HepG2 (cell line): Measurements from ENCODE around the gene RALY. TPM values are rescaled to one million over a fixed set of nuclear protein-coding genes. Genes with fewer than 3 reads are reported as not detected.

Experiments used
- ATAC-seq: fragments of 200-7000 bp; cut with Tn5 transposase; 3 replicates; pipeline ENCODE4 v1.9.1; 2020; ENCODE audit warnings: mild to moderate bottlenecking, moderate library complexity
- BruUV-seq: library from RNA; stranded (reverse); fragments of 400-500 nt; replicated peaks from 2 replicates; lab custom pipeline; 2021; lab: Mats Ljungman, UMichigan
- CTCF ChIA-PET: fragments of 300-600 bp; formaldehyde crosslinking; extraction: SDS; loops from one replicate; lab custom pipeline; 2021; ENCODE audit warnings: low total read pairs, inconsistent platforms, low intra/inter-chr PET ratio; lab: Yijun Ruan, JAX
- POLR2A ChIA-PET: fragments of 350-600 bp; sonication (Branson Sonifier 250); formaldehyde crosslinking; loops from one replicate; lab custom pipeline; 2020; ENCODE audit warnings: antibody characterized with exemption, inconsistent platforms; lab: Yijun Ruan, JAX
- DNase-seq: peaks from one replicate; pipeline ENCODE4 v3.0.0-alpha.2; 2015; ENCODE audit warnings: low spot score
- FAIRE-seq: peaks from 3 replicates; lab custom pipeline; 2011; peaks lifted over from hg19 to GRCh38; lab: Jason Lieb, UNC
- H2AFZ ChIP-seq: one replicate; pipeline ENCODE4 v1.6.1; 2011; ENCODE audit warnings: low read length, inconsistent platforms
- H3K27ac ChIP-seq: fragments of 300-600 bp; 3 replicates; pipeline ENCODE4 v1.8.0; 2011; ENCODE audit warnings: mixed run types, mild to moderate bottlenecking, mixed read lengths, low read length, inconsistent platforms; ENCODE audit not compliant: insufficient read depth; ENCODE audit errors: extremely low read length
- H3K27me3 ChIP-seq, 2 experiments: fragments of 200-600 bp in 1 of 2; 2 replicates in 1 of 2; 3 replicates in 1 of 2; pipeline versions ENCODE4 v1.6.0 to v1.8.0; 2011; ENCODE audit warnings: low read length in 2 of 2, mild to moderate bottlenecking in 2 of 2, moderate library complexity in 2 of 2, inconsistent platforms in 1 of 2; ENCODE audit not compliant: insufficient read depth in 2 of 2, control insufficient read depth in 1 of 2
- H3K36me3 ChIP-seq, 2 experiments: fragments of 200-600 bp in 1 of 2; replicated peaks in 1 of 2; 2 replicates in 1 of 2; 3 replicates in 1 of 2; pipeline versions ENCODE4 v1.5.1 to v1.8.0; 2011; ENCODE audit warnings: low read length in 2 of 2, inconsistent platforms in 1 of 2; ENCODE audit not compliant: insufficient read depth in 2 of 2, control insufficient read depth in 1 of 2
- H3K4me1 ChIP-seq: 2 replicates; pipeline ENCODE4 v1.5.1; 2012; ENCODE audit warnings: low read length, inconsistent platforms; ENCODE audit not compliant: insufficient read depth
- H3K4me2 ChIP-seq: 2 replicates; pipeline ENCODE4 v1.6.0; 2011; ENCODE audit warnings: low read depth, low read length, inconsistent platforms
- H3K4me3 ChIP-seq, 3 experiments: fragments of 200-600 bp in 1 of 3; sonication (generic), shearing (Covaris generic) in 1 of 3; replicated peaks in 1 of 3; 2 replicates each; pipeline ENCODE4 v1.5.1; 2011 to 2016; ENCODE audit warnings: low read length in 3 of 3, inconsistent platforms in 2 of 3, low read depth in 2 of 3, mild to moderate bottlenecking in 2 of 3, control low read depth in 1 of 3, mixed read lengths in 1 of 3; ENCODE audit not compliant: insufficient read depth in 1 of 3
- H3K79me2 ChIP-seq: one replicate; pipeline ENCODE4 v1.6.1; 2011; ENCODE audit warnings: low read length, inconsistent platforms; ENCODE audit not compliant: insufficient read depth
- H3K9ac ChIP-seq: 2 replicates; pipeline ENCODE4 v1.6.0; 2011; ENCODE audit warnings: mild to moderate bottlenecking, low read depth, low read length, inconsistent platforms; ENCODE audit not compliant: insufficient read depth
- H3K9me3 ChIP-seq: 2 replicates; pipeline ENCODE4 v1.5.1; 2012; ENCODE audit warnings: mild to moderate bottlenecking, low read length
- H4K20me1 ChIP-seq: 2 replicates; pipeline ENCODE4 v1.6.0; 2011; ENCODE audit warnings: inconsistent platforms, mild to moderate bottlenecking, low read length, moderate library complexity; ENCODE audit not compliant: insufficient read depth
- EEA1 ChIP-seq: sonication (generic); formaldehyde crosslinking; IDR thresholded peaks from 2 replicates; pipeline ENCODE4 v1.5.1; 2020; ENCODE audit warnings: mild to moderate bottlenecking, missing genetic modification reagents, borderline replicate concordance
- FOXA3 ChIP-seq: IDR thresholded peaks from 2 replicates; pipeline ENCODE4 v1.6.1; 2016; ENCODE audit warnings: missing genetic modification reagents, missing compliant biosample characterization
- HNF1B ChIP-seq: sonication (generic); formaldehyde crosslinking; IDR thresholded peaks from 2 replicates; pipeline ENCODE4 v1.5.1; 2020; ENCODE audit warnings: mild to moderate bottlenecking, moderate library complexity, missing genetic modification reagents
- MYNN ChIP-seq: sonication (generic); formaldehyde crosslinking; IDR thresholded peaks from 2 replicates; pipeline ENCODE4 v1.4.0; 2020; ENCODE audit warnings: mild to moderate bottlenecking, low read depth, missing genetic modification reagents
- NR2F2 ChIP-seq: IDR thresholded peaks from 2 replicates; pipeline ENCODE4 v1.6.1; 2012; ENCODE audit warnings: low read depth, inconsistent platforms, borderline replicate concordance
- RAD21 ChIP-seq: fragments of 450-650 bp; formaldehyde crosslinking; IDR thresholded peaks from 2 replicates; pipeline ENCODE4 v1.5.0; 2020; ENCODE audit warnings: mild to moderate bottlenecking
- TBL1XR1 ChIP-seq: fragments of 150-350 bp; IDR thresholded peaks from 2 replicates; pipeline ENCODE4 v1.6.1; 2014; ENCODE audit warnings: borderline replicate concordance, low read length; ENCODE audit not compliant: partially characterized antibody
- ZFP41 ChIP-seq: sonication (generic); formaldehyde crosslinking; IDR thresholded peaks from 2 replicates; pipeline ENCODE4 v1.4.0; 2020; ENCODE audit warnings: mild to moderate bottlenecking, missing genetic modification reagents, borderline replicate concordance
- ZNF101 ChIP-seq: sonication (generic); formaldehyde crosslinking; IDR thresholded peaks from 2 replicates; pipeline ENCODE4 v1.4.0; 2020; ENCODE audit warnings: mild to moderate bottlenecking, low read depth, missing genetic modification reagents, borderline replicate concordance
- ZNF34 ChIP-seq: sonication (generic); formaldehyde crosslinking; IDR thresholded peaks from 2 replicates; pipeline ENCODE4 v1.4.0; 2020; ENCODE audit warnings: mild to moderate bottlenecking, missing genetic modification reagents, borderline replicate concordance
- ZNF513 ChIP-seq: sonication (generic); formaldehyde crosslinking; conservative IDR thresholded peaks from 2 replicates; pipeline ENCODE4 v1.5.0; 2020; ENCODE audit warnings: missing genetic modification reagents
- ZNF607 ChIP-seq: sonication (generic); formaldehyde crosslinking; IDR thresholded peaks from 2 replicates; pipeline ENCODE4 v1.5.1; 2020; ENCODE audit warnings: missing genetic modification reagents, mild to moderate bottlenecking, borderline replicate concordance
- ZNF720 ChIP-seq: sonication (generic); formaldehyde crosslinking; IDR thresholded peaks from 2 replicates; pipeline ENCODE4 v1.4.0; 2020; ENCODE audit warnings: missing genetic modification reagents
- WGBS: methylation state at CpG from one replicate; pipeline ENCODE4 v1.1.6; 2017; ENCODE audit warnings: low lambda C conversion rate; 5-methylcytosine and 5-hydroxymethylcytosine counted together
- in situ Hi-C: cut with HindIII; loops from 2 replicates; pipeline ENCODE4 v1.10.0; 2017; ENCODE audit warnings: low pct_unique_long_range_greater_than_20kb; ENCODE audit not compliant: extremely low pct_ligation_motif_present
- intact Hi-C: fragments of 100-400 bp; cut with micrococcal nuclease; formaldehyde crosslinking; loops from one replicate; pipeline ENCODE4 v1.10.0; 2022; ENCODE audit not compliant: unreplicated experiment
- polyA plus RNA-seq, 8 experiments: library from polyadenylated mRNA; depleted of rRNA in 3 of 8; stranded (reverse) in 7 of 8; unstranded in 1 of 8; fragments of >200 nt; fragmentation: Illumina TruSeq in 4 of 8; extraction: Trizol in 4 of 8; gene quantifications; 2 replicates each; pipeline versions ENCODE4 v1.2.1 to v1.2.3, GENCODE V29; 2011 to 2016; ENCODE audit warnings: low read depth in 4 of 8, missing spikeins in 1 of 8, mixed read lengths in 1 of 8; ENCODE audit not compliant: insufficient read depth in 1 of 8
- total RNA-seq, 5 experiments: library from RNA; depleted of rRNA; stranded (reverse); fragments of >200 nt; fragmentation: Illumina TruSeq; extraction: Trizol; gene quantifications; 2 replicates each; pipeline ENCODE4 v1.2.3, GENCODE V29; 2016; ENCODE audit warnings: low read depth in 1 of 5

RALY gene
- total and polyA plus RNA-seq, 2 of the 13 experiments (the other 11 are each of a cell fraction or from before 2014, with no cell fraction given): 178 to 186 TPM

- no peaks in the 10 kb centered on the region for H3K79me2 ChIP-seq
- no peak overlapping the region for H3K4me3 ChIP-seq
- CTCF ChIA-PET: no interaction called here
- no peak overlapping the region for H3K9ac ChIP-seq
- H4K20me1 ChIP-seq: no peaks in the 10 kb centered on the region
- WGBS: 55% methylated on average over 3 of the region's 3 CpGs
- in situ Hi-C loops: no loop called here
- no peak overlapping the region for H3K27ac ChIP-seq
- H3K4me1 ChIP-seq: no peaks in the 10 kb centered on the region
- FAIRE-seq: no peak
- ATAC-seq: no peak
- peaks cover 3 to 43% of the 10 kb centered on the region in 2 experiments; a peak in 4 of 5 replicates for H3K27me3 ChIP-seq
- intact Hi-C loops: no loop called here
- DNase-seq: no peak
- no peaks in the 10 kb centered on the region for H3K36me3 ChIP-seq
- no peaks in the 10 kb centered on the region for H3K9me3 ChIP-seq
- TF ChIP-seq ZNF720 (CRISPR knock-in tag) (no peak), EEA1 (no peak), MYNN (CRISPR knock-in tag) (no peak), NR2F2 (no peak), ZNF513 (no peak), RAD21 (CRISPR knock-in tag) (no peak), HNF1B (CRISPR knock-in tag) (no peak), ZFP41 (CRISPR knock-in tag) (no peak), ZNF607 (CRISPR knock-in tag) (no peak), ZNF34 (CRISPR knock-in tag) (no peak), TBL1XR1 (no peak), FOXA3 (no peak), ZNF101 (no peak)
- TF ChIP-seq, all 625 proteins: peak for 0
- Histone ChIP-seq H3K4me2 (no peak overlapping the region), H2AFZ (no peak overlapping the region)
- no TSS peak for BruUV-seq
- POLR2A ChIA-PET: interaction anchor here (1.1 to 1.4 kb wide), 2 partner anchors 28 to 29 kb away, joined by 3 read pairs; partner anchors contain the start of gene RALY
Measured at GRCh38 chr20:33964441-33964840, 29.3 kb upstream of the RALY start.
